ENCODE results near the gene ZNF575.
A peak's percentile ranks its signal among the peaks of the same experiment; 100 is the strongest.
"Not testable (repeated sequence)": the region's sequence is repeated elsewhere in the genome, so short reads cannot be mapped to it uniquely, and the experiment has no call there.

ZNF575 gene

DNA sequence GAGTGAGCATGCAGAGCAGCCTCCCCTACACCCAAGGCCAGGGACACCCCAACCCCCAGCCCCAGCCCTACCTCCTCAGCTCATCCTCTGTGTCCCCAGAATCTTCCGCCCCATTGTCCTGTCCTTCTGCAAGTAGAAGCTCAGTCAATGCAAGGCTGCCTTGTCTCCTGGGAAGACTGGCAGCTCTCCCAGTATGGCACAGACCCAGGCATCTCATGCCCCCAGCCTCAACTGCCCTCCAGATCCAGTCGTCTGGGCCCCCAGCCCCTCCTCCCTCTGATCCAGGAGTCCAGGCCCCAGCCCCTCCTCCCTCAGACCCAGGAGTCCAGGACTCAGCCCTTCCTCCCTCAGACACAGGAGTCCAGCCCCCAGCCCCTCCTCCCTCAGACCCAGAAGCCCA lies 13.0 kb downstream of the ZNF575 start:
- no peak for DNase-seq

DNA sequence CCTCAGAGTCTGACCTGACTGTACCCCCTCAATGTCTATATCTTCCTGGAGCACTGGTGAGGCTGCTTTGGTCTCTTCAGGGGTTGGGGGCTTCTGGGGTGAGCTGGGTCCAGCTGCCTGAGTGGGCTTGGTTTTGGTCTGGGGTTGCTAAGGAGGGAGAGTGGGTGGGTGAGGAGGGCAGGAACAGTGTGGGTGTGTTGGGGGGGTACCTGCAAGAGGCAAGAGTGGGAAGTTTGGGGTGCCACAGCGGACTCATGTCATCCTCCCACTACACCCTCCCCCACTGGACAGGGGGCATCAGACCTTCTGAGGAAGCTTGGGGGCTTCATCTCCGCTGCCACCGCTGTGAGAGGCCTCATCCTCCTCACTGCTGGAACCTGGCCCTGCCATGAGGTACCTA lies 13.6 kb downstream of the ZNF575 start:
- DNase-seq, result no peak

DNA sequence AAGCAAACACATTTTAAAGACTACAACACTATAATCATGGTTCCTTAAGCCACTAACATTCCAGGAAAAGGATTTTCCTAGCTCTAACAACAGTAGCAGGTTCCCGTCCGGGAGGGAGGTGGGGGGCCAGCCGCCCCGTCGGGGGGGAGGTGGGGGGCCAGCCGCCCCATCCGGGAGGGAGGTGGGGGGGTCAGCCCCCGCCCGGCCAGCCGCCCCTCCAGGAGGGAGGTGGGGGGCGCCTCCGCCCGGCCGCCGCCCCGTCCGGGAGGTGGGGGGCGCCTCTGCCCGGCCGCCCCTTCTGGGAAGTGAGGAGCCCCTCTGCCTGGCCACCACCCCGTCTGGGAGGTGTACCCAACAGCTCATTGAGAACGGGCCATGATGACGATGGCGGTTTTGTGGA lies 14.9 kb downstream of the ZNF575 start:
- DNase-seq, result not testable (repeated sequence)

DNA sequence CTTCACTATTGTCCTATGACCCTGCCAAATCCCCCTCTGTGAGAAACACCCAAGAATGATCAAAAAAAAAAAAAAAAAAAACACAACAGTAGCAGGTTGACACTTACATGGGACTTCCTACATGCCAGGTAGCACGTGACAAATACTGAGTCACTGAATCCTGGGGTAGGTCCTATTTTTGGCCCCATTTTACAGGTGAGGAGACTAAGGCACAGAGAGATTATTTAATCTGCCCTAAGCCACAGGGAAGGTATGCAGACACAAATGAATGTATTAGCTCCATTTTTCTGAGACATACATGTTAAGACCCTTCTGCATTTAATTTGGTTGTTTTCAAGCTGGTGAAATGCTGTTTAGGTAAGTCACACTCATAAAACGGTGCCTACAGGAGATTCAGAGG lies 15.7 kb downstream of the ZNF575 start:
- DNase-seq, result no peak

DNA sequence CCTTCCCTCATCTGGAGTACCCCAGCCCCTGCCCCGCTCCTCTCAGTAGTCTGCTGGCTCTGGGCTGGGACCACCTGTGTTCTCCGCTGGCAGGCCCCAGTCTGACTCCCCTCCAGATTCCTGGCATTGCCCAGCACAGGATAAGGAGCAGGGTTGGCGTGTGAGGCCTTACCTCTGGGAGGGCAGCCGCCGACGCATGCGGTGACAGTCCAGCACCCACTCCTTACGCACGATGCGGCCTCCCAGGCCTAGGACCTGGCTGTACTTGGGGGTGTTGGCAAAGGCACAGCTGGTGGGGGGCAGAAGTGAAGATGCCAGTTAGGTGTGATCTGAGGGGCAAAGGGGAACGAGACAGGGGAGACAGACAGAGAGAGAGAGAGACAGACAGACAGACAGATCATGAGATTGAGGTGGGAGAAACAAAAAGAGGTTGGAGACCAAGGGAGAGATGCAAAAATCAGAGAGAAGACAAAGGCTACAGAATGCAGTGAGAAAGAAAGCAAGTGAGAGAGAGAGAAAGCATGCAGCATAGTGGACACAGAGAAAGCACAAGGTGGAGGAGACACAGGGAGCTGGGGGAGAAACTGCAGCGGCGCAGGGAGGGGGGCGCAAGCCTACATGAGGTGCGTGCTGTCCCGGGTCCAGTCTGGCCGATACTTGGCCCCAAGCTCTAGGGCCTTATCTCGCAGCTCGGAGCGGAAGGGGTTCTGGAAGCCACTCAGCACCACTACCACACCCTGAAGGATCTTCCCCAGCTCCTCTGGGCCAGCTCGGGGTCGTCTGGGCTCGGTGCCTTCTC lies 18.6 kb downstream of the ZNF575 start:
- no peak for DNase-seq

DNA sequence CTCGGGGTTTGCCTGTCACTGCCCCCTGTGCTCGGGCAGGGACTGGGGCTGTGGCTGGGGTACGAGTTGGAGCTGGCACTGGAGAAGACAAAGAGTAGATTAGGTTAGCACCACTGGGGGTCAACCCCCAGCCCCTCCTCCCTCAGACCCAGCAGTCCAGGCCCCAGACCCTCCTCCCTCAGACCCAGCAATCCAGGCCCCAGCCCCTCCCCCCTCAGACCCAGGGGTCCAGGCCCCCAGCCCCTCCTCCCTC lies 19.1 kb downstream of the ZNF575 start:
- DNase-seq, result no peak

DNA sequence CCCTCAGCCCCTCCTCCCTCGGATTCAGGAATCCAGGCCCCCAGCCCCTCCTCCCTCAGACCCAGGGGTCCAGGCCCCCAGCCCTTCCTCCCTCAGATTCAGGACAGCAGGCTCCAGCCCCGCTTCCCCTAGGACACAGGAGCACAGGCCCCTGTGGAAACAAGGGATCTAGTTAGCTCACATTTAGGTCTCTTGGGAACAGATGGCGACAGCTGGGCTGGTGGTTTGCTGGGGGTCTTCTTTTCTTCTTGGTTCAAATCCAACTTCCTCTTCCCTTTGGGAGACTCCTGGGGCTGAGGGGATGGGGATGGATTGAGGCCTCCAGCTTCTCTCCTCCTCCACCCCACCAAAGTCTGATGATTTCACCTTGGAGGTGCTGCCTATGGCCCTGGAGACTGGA lies 19.6 kb downstream of the ZNF575 start:
- no peak for DNase-seq

DNA sequence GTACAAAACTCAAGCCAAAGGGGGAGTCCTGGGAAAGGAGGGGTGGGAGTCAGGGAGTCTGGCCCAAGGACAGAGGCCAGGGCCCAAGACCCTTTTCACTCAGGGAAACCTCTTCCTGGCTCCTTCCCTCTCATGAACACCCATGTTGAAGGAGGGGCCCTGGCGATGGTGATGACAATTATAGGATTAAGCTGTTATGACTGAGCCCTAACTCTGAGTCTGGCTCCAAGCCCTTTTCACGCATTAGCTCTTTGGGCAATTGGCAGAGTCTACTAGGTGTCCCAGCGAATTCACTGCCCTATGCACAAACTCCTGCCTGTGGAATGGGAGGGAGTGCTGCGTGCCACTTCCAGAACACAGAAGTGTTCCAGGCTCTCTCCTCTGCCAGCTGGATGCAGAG lies 20.7 kb downstream of the ZNF575 start:
- no peak for DNase-seq

DNA sequence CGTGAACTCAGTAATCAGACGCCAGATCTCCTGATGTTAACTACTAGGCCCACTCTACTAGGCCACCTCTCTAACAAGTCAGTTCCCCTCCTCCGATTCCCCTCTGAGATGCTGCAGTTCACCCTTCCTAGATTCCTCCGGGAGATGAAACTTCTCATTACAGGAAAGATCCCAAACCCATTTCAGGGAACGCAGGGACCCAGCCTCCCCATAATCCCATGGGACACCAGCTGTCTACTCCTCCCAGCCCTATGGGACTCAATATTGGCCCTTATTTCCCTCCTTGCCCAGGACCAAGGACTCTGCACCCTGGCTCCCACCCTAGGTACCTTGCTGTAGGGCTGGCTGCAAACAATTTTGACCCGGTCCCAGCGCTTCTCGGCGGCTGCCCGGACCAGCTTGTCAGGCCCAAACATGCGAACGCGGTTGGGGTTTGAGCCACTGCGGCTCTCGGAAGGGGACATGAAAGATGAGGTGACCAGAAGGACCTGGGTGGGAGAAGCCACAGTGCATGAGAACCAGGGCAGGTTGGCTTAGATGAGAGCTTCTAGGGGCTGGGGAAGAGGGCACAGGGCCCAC lies 21.4 kb downstream of the ZNF575 start:
- DNase-seq, result no peak

DNA sequence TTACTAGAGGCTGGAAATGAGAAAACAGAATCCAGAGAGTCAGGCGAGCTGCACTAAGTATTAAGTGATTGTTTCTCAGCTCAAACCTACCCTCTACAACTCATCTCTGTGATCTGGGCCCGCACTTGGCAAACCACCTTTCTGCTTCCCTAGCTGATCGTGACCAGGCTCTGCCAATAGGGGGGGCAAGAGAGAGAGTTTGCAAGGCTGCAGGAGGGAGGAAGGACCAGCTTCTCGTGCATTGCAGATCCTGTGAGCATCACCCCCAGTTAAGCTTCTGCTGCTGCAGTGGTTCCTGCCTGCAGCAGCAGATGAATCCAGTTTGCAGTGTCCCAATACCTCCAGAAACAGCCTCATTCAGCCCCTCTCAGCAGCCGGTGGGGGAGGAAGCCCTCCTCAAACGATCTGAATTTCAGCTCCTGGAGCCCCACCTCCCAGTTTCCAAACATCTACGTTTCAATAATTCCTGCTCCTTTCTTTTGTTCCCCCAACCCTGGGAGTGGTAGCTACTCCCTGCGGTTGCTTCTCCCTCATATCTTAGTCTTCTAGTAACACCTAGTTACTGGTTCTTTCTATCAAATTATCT lies 22.3 kb downstream of the ZNF575 start:
- DNase-seq, result peak; percentile 86

DNA sequence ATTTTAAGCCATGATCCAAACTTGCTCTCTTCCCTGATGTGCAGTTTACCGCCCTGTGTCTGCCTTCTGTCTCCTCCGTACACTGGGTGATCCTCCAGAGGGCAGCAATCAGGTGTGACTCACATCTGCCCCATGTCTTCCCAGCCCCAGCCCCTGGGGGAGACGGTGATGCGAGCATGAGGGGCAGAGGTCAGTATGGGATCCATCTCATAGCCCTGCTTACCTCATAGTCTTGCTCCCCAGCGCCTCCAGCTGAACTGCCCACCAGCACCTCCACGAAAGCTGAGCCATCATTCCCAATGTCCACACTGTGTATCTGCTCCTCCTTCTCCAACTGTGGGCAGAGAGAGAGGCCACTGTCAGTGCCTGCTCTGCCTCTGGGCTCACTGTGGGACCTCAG lies 27.7 kb downstream of the ZNF575 start:
- no peak for DNase-seq

DNA sequence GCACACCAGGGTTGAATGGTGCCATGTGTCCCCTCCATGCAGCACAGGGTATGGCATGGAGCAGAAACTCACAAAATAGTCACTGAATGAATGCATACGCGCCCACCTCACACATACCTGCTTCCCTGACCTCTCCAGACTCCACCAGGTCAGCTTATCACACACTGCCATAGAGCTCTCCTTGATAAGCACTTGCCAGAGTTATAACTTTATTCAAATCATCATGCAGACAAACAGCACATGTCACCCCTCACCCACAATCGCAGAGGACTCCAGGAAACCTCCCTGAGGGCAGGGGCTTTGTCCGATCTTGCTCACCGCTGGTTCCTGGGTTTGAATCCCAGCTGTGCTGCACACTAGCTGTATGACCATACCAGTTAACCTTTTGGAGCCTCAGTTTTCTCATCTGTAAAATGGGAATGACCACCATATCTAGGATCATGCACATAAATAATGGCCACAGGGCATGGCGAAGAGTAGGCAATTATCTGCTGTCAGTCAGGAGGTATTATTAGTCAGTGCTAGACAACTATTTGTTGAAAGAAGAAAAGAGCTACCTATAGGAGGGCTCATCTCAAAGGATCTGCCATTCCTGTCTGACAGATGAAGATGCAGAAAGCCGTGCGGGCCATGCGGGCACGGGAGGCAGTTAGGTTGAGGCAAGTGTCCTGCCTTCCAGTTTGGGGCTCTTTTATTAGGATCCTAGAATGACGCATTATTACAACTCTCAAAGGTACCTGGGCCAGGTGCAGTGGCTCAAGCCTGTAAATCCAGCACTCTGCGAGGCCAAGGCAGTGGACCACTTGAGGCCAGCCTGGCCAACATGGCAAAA lies 28.4 kb downstream of the ZNF575 start:
- DNase-seq, result no peak

DNA sequence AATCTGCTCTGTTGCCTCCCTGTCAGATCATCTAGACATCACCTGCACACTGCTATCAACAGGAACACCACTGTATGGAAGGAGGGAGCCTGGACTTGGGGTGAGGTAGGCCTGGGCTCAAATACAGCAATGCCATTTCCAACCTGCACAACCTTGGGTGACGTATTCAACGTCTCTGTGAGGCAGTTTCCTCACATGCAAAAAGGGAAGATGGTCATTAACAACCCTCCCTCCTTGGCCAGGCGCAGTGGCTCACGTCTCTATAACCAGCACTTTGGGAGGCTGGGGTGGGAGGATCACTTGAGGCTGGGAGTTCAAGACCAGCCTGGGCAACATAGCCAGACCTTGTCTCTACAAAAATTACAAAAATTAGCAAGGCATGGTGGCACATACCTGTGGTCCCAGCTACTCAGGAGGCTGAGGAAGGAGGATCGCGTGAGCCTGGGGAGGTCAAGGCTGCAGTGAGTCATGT lies 29.3 kb downstream of the ZNF575 start:
- no peak for DNase-seq

DNA sequence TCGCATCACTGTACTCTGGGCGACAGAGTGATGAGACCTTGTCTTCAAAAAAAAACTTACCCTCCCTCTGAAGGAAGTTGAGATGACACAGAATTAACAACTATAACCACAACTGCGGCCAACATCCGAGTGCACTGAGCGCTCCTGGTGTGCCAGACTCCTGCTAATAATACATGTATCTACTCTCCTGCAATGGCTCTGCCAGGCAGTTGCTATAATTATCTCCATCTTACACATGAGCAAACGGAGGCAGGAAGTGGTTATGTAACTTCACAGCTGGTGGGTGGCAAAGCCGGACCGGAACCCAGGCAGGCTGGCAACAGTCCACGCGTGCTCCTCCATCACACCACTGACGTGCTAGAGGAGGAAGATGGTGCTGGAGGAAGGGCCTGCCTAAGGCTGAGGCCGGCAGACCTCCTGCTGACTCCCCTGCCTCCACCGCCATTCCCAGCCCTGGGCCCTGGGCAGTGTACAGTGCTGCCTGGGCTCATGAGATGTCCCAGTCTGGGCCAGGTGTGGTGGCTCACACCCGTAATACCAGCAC lies 29.8 kb downstream of the ZNF575 start:
- DNase-seq, result peak; percentile 75

DNA sequence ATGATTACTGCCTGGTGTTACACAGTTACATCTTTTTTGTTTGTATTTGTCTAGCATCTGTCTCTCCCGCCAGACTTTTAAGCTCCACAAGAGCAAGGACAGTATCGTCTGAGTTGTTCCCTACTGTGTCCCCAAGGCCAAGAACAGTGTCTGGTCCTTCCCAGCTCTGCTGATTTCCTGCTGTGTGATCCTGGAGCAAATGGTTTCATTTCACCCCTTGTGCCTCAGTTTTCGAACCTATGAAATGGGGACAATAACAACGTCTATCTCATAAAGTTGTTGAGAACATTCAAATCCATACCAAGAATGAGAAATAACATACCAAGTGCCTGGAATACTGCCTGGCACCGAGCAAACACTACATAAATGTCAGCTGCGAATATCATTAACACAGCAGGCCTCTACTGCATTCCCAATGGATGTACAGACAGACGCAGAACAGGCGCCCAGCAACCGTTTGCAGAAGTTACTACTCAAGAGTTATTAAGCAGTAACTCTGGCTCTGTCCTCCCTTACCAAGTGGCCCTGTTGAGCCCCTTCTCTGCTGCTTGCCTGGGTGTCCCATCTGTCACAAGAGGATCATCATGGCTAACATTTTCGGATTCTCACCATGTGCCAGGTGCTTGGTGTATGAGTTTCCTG lies 30.9 kb downstream of the ZNF575 start:
- no peak for DNase-seq

DNA sequence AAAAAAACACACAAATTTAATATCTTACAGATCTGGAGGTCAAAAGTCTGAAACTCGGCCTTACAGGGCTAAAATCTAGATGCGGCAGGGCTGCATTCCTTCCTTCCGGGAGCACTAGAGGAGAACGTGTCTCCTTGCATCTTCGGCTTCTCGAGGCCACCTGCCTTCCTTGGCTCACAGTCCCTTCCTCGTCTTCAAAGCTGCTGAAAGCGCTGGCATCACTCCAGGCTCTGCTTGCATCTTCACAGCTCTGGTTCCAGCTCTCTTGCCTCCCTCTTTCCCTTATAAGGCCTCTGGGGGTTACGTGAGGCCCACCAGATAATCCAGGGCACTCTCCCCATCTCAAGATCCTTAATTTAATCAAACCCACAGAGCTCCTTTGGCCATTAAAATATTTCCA lies 31.8 kb downstream of the ZNF575 start:
- DNase-seq, result no peak

DNA sequence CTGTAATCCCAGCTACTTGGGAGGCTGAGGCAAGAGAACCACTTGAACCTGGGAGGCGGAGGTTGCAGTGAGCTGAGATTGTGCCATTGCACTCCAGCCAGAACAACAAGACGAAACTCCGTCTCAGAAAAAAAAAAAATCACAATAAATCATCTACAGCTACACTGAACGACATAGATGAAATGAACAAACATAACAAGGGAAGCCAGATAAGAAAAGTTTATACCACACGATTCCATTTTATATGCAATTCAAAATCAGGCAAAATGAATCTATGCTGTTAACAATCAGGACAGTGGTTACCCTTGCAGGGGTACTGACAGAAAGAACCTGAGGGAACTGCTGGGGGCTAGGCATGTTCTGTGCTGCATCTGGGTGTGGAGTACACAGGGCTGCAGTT lies 36.7 kb downstream of the ZNF575 start:
- no peak for DNase-seq

DNA sequence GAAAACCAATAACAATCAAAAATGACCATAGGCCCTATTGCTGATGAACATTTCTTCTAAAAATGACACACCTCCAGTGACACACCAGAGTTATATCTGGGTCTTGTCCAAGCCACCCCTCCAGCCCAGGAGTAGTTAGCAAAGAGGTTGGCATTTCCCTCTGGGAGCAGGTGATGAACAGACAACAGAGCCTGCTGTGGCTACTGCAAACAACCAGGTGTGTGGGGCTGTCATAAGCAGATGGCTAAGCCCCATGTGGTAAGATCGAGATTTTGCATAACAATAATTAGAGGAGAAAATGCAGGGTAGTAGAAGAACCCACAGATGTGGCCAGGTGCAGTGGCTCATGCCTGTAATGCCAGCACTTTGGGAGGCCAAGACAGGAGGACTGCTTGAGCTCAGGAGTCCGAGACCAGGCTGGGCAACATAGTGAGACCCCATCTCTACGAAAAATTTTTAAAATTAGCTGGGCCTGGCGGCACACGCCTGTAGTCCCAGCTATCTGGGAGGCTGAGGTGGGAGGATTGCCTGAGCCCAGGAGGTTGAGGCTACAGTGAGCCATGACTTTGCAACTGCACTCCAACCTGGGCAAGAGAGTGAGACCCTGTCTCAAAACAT lies 37.3 kb downstream of the ZNF575 start:
- DNase-seq, result no peak

DNA sequence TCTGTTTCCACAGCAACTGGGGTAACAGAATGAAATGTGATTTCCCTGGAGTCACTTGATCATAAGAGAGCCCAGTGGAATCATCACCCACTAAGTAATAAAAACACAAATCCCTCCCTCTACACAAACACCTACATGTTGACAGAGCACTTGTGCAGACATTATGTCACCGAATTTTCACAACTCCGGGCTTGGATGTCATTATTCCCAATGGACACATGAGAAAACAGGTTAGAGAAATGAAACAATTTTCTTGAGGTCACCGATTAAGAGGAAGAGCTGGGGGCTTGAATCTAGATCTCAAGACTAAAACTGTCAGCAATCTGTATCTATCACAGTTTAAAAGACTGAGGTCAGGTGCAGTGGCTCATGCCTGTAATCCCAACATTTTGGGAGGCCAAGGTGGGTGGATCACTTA lies 39.2 kb downstream of the ZNF575 start:
- no peak for DNase-seq

DNA sequence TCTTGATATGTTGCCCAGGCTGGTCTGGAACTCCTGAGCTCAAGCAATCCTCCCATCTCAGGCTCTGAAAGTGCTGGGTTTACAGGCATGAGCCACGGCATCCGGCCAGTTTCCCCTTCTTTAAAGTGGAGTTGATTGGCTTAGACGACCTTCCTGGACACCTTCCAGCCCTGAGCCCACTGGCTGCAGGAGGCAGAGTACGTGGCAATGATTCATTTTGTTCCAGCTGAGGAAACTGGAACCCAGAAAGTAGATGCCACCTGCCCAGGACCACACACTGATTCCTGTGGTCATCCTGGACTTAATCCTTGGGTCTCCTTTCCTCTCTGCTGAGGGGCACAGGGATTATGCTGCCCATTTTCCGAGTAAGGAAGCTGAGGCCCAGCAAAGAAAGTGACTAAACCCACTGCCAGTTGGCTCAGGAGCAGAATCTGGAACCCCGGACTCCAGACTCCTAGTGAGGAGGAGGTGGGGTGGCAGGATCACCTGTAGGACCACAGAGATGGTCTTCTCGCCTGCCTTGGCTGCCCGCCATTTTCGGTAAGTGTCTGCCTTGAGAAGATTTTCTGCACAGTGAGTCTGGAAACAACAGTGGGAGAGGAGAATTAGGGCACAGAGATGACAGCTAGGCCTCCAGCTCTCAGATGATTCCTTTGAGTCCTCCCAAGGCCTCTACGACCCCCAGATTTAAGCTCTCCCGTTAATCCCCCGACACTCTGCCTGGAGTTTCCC lies 41.6 kb downstream of the ZNF575 start:
- DNase-seq, result no peak

DNA sequence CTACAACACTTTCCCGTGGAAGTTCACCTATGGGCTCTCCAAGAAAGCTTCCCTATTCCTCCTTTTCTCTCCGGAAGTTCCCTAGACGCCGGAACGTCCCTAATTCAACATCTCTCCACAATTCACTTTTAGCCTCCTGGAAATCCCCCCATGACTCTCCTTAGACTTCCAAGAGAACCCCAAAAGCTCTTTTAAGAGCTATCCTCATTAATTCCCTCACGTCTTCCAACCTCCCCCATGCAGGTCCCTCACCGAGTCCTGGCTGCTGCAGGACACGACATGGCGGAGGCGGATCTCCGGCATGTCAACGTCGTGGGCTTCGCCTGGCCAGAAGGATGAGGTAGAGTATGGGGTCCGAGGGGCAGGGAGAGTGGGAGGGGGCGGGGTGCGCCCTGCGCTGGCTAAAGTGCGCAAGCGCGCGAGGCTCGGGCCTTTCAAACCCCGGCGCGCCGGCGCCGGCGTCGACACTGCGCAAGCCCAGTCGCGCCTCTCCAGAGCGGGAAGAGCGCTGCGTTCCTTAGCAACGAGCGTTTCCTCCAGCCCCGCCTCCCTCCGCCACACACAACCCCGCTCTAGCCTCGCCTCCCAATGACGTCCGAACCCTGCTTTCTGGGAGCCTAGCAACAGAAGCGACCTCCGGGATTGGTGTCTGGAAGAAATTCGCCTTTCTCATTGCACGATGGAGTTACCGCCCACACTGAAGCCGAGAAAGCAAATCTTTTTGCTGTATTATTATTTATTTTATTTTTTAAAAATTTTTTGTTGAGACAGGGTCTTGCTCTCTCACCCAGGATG lies 42.4 kb downstream of the ZNF575 start, which contains the start of the genes PINLYP and XRCC1:
TSS of gene PINLYP (plus strand) at position 646 of the 795 bp plus-strand sequence. CDS start 1,391 bp downstream, outside the sequence.
TSS of gene XRCC1 (minus strand) at position 372 of the 795 bp plus-strand sequence. CDS start at position 303, 69 bp downstream.
- DNase-seq, result peak; percentile 96

All from activated CD8-positive, alpha-beta memory T cell treated with anti-CD3 and anti-CD28 coated beads, Interleukin-2, amount 50 U/mL, for 48 hours (primary cell).